ENCODE results near the gene ANKRD13D.

Gene ANKRD13D

GRCh38 chr11:67274768-67275605 is 14.1 kb upstream of the ANKRD13D start:
- DNase-seq, result no peak

GRCh38 chr11:67275606-67276409 is 13.3 kb upstream of the ANKRD13D start:
- no peak for DNase-seq

- DNase-seq, result no peak
These were observed 12.3 kb upstream of the ANKRD13D start for GRCh38 chr11:67276781-67277230.

- DNase-seq, result peak; percentile 79
These were observed 11.7 kb upstream of the ANKRD13D start for GRCh38 chr11:67277231-67277961.

- no peak for DNase-seq
These were observed 10.8 kb upstream of the ANKRD13D start for GRCh38 chr11:67278135-67278938.

GRCh38 chr11:67278939-67279588 is 10.0 kb upstream of the ANKRD13D start:
- DNase-seq, result no peak

- no peak for DNase-seq
These were observed 9.3 kb upstream of the ANKRD13D start for GRCh38 chr11:67279589-67280340.

- no peak for DNase-seq
These were observed 8.7 kb upstream of the ANKRD13D start for GRCh38 chr11:67280341-67280787.

- DNase-seq, result no peak
These were observed 8.1 kb upstream of the ANKRD13D start for GRCh38 chr11:67280788-67281551.

GRCh38 chr11:67281552-67282150 is 7.5 kb upstream of the ANKRD13D start:
- DNase-seq, result no peak

- no peak for DNase-seq
These were observed 6.8 kb upstream of the ANKRD13D start for GRCh38 chr11:67282155-67282875.

GRCh38 chr11:67282876-67283371 is 6.2 kb upstream of the ANKRD13D start:
- no peak for DNase-seq

GRCh38 chr11:67283481-67283963 is 5.6 kb upstream of the ANKRD13D start:
- DNase-seq, result no peak

- no peak for DNase-seq
These were observed 4.1 kb upstream of the ANKRD13D start for GRCh38 chr11:67284811-67285540.

GRCh38 chr11:67285541-67286498 is 3.3 kb upstream of the ANKRD13D start:
- no peak for DNase-seq

GRCh38 chr11:67286621-67287333 is 2.3 kb upstream of the ANKRD13D start:
- DNase-seq, result no peak

All from NCI-H2029 (cell line).